IMR-90 (cell line): ENCODE data around the gene APOC1. TPM values are rescaled to one million over a fixed set of nuclear protein-coding genes. Genes with fewer than 3 reads are reported as not detected.

Source experiments
- ATAC-seq: fragments of 200-7000 bp; cut with Tn5 transposase; 2 replicates; pipeline ENCODE4 v1.9.1; 2020; ENCODE audit warnings: low read depth, mild to moderate bottlenecking, moderate library complexity
- BruUV-seq: library from RNA; stranded (reverse); fragments of 400-500 nt; replicated peaks from 2 replicates; lab custom pipeline; 2021; lab: Mats Ljungman, UMichigan
- CTCF ChIA-PET: fragments of 300-600 bp; formaldehyde crosslinking; extraction: SDS; loops from one replicate; lab custom pipeline; 2021; ENCODE audit warnings: antibody characterized with exemption; lab: Yijun Ruan, JAX
- POLR2A ChIA-PET: fragments of 300-600 bp; sonication (Branson Sonifier 250); formaldehyde crosslinking; loops from one replicate; lab custom pipeline; 2022; ENCODE audit warnings: antibody characterized with exemption; ENCODE audit not compliant: unreplicated experiment; lab: Charles Lee
- DNase-seq: peaks from one replicate; pipeline ENCODE4 v3.0.0; 2013
- H2AFZ ChIP-seq: replicated peaks from 2 replicates; pipeline ENCODE3; 2013; ENCODE audit warnings: low read length, mild to moderate bottlenecking; ENCODE audit not compliant: poor library complexity
- H2AK5ac ChIP-seq: 2 replicates; pipeline ENCODE4 v1.6.1; 2013; ENCODE audit warnings: low read depth, low read length, inconsistent platforms
- H2AK9ac ChIP-seq: replicated peaks from 2 replicates; pipeline ENCODE3; 2013; ENCODE audit warnings: mild to moderate bottlenecking, low read depth, low read length, moderate library complexity; ENCODE audit not compliant: poor library complexity
- H2BK120ac ChIP-seq: 2 replicates; pipeline ENCODE4 v1.6.1; 2013; ENCODE audit warnings: low read depth, low read length, inconsistent platforms
- H2BK15ac ChIP-seq: 3 replicates; pipeline ENCODE4 v1.6.1; 2013; ENCODE audit warnings: low read depth, low read length, inconsistent platforms
- H2BK20ac ChIP-seq: 2 replicates; pipeline ENCODE4 v1.6.1; 2013; ENCODE audit warnings: low read depth, mild to moderate bottlenecking, inconsistent platforms, low read length, moderate library complexity
- H2BK5ac ChIP-seq: 2 replicates; pipeline ENCODE4 v1.6.1; 2013; ENCODE audit warnings: mild to moderate bottlenecking, low read depth, low read length, inconsistent platforms; ENCODE audit not compliant: poor library complexity, severe bottlenecking
- H3K14ac ChIP-seq: replicated peaks from 2 replicates; pipeline ENCODE4 v1.6.1; 2013; ENCODE audit warnings: low read depth, low read length, inconsistent platforms
- H3K18ac ChIP-seq: 2 replicates; pipeline ENCODE4 v1.6.1; 2013; ENCODE audit warnings: low read depth, low read length, control low read depth
- H3K23ac ChIP-seq: 2 replicates; pipeline ENCODE4 v1.6.1; 2013; ENCODE audit warnings: low read depth, low read length, inconsistent platforms
- H3K27ac ChIP-seq: 2 replicates; pipeline ENCODE4 v1.5.1; 2013; ENCODE audit warnings: mild to moderate bottlenecking, control low read depth, low read length; ENCODE audit not compliant: insufficient read depth
- H3K27me3 ChIP-seq: 2 replicates; pipeline ENCODE4 v1.6.1; 2013; ENCODE audit warnings: low read length; ENCODE audit not compliant: control insufficient read depth, insufficient read depth
- H3K36me3 ChIP-seq: 2 replicates; pipeline ENCODE4 v1.6.1; 2013; ENCODE audit warnings: low read length, mixed read lengths; ENCODE audit not compliant: control insufficient read depth, insufficient read depth
- H3K4ac ChIP-seq: 2 replicates; pipeline ENCODE4 v1.6.1; 2013; ENCODE audit warnings: low read depth, low read length, inconsistent platforms
- H3K4me1 ChIP-seq: 2 replicates; pipeline ENCODE4 v1.6.1; 2013; ENCODE audit warnings: low read length, mixed read lengths; ENCODE audit not compliant: control insufficient read depth, insufficient read depth
- H3K4me2 ChIP-seq: 2 replicates; pipeline ENCODE4 v1.6.1; 2013; ENCODE audit warnings: low read depth, mild to moderate bottlenecking, control low read depth, low read length, moderate library complexity
- H3K4me3 ChIP-seq: 2 replicates; pipeline ENCODE4 v1.5.1; 2013; ENCODE audit warnings: low read depth, mild to moderate bottlenecking, control low read depth, low read length, moderate library complexity; ENCODE audit not compliant: insufficient read depth
- H3K56ac ChIP-seq: 2 replicates; pipeline ENCODE4 v1.6.1; 2013; ENCODE audit warnings: low read length, inconsistent platforms; ENCODE audit not compliant: insufficient read depth; ENCODE audit errors: extremely low read depth
- H3K79me1 ChIP-seq, 2 experiments: 2 replicates each; pipeline ENCODE4 v1.6.1; 2013; ENCODE audit warnings: low read length in 2 of 2, inconsistent platforms in 1 of 2, low read depth in 1 of 2
- H3K9ac ChIP-seq: 2 replicates; pipeline ENCODE4 v1.6.1; 2013; ENCODE audit warnings: low read depth, low read length, control low read depth
- H3K9me1 ChIP-seq: 2 replicates; pipeline ENCODE4 v1.6.1; 2013; ENCODE audit warnings: low read length, inconsistent platforms; ENCODE audit not compliant: insufficient read depth
- H3K9me3 ChIP-seq: 2 replicates; pipeline ENCODE4 v1.6.1; 2013; ENCODE audit warnings: low read length; ENCODE audit not compliant: control insufficient read depth, insufficient read depth
- H4K20me1 ChIP-seq: 2 replicates; pipeline ENCODE4 v1.6.1; 2013; ENCODE audit warnings: low read length, inconsistent platforms; ENCODE audit not compliant: insufficient read depth
- H4K5ac ChIP-seq: 2 replicates; pipeline ENCODE4 v1.6.1; 2013; ENCODE audit warnings: mild to moderate bottlenecking, low read depth, low read length, control low read depth
- H4K8ac ChIP-seq, 2 experiments: 2 replicates each; pipeline ENCODE4 v1.6.1; 2013; ENCODE audit warnings: low read depth in 2 of 2, low read length in 2 of 2, control low read depth in 1 of 2, inconsistent platforms in 1 of 2
- H4K91ac ChIP-seq: 2 replicates; pipeline ENCODE4 v1.6.1; 2013; ENCODE audit warnings: low read depth, low read length, inconsistent platforms; ENCODE audit not compliant: insufficient read depth
- CHD1 ChIP-seq: IDR thresholded peaks from 2 replicates; pipeline ENCODE4 v1.6.1; 2012; ENCODE audit warnings: low read depth, low read length, improper control_type of control experiment
- POLR2A ChIP-seq: IDR thresholded peaks from 2 replicates; pipeline ENCODE4 v1.6.1; 2012; ENCODE audit warnings: mild to moderate bottlenecking, low read depth, low read length
- RAD21 ChIP-seq: IDR thresholded peaks from 2 replicates; pipeline ENCODE4 v1.6.1; 2012; ENCODE audit warnings: low read length, improper control_type of control experiment
- SMC3 ChIP-seq: fragments of 150-350 bp; IDR thresholded peaks from 2 replicates; pipeline ENCODE4 v1.6.1; 2016; ENCODE audit warnings: low read depth, mild to moderate bottlenecking, antibody characterized with exemption, low read length, moderate library complexity
- WGBS, 2 experiments: methylation state at CpG; one replicate each; pipeline versions ENCODE4 v1.1.5 to v1.1.7; 2013; ENCODE audit warnings: missing lambda C conversion rate in 2 of 2; ENCODE audit not compliant: insufficient read length in 1 of 2; ENCODE audit errors: extremely low coverage in 2 of 2; 5-methylcytosine and 5-hydroxymethylcytosine counted together
- dilution Hi-C: fragments of 300-500 bp; cut with HindIII; formaldehyde crosslinking; loops from one replicate; pipeline ENCODE4 v1.14.3; 2018; ENCODE audit warnings: low sequenced_read_pairs; ENCODE audit not compliant: unreplicated experiment
- in situ Hi-C: fragments of 300-500 bp; cut with MboI; formaldehyde crosslinking; loops from 3 replicates; pipeline ENCODE4 v1.14.3; 2019; ENCODE audit warnings: low sequenced_read_pairs, inconsistent platforms, mixed read lengths
- intact Hi-C: fragments of 100-400 bp; cut with micrococcal nuclease; formaldehyde crosslinking; loops from 2 replicates; pipeline ENCODE4 v1.10.0; 2022
- polyA plus RNA-seq, 3 experiments: library from polyadenylated mRNA; depleted of rRNA; stranded (reverse); fragments of >200 nt; gene quantifications; 2 replicates each; pipeline ENCODE4 v1.2.3, GENCODE V29; 2012; ENCODE audit warnings: low replicate concordance in 1 of 3
- total RNA-seq: library from RNA; depleted of rRNA; stranded (reverse); fragments of >200 nt; gene quantifications from 2 replicates; pipeline ENCODE4 v1.2.3, GENCODE V29; 2012
- TF ChIP-seq, protein P1 (sequence below): conservative IDR thresholded peaks from 2 replicates; pipeline ENCODE4 v1.5.1; 2012; ENCODE audit warnings: mild to moderate bottlenecking, low read depth, low read length, improper control_type of control experiment

The APOC1 gene
- total and polyA plus RNA-seq, 2 of the 4 experiments (the other 2 are of a cell fraction): 1.1 TPM; not detected in 1

DNA sequence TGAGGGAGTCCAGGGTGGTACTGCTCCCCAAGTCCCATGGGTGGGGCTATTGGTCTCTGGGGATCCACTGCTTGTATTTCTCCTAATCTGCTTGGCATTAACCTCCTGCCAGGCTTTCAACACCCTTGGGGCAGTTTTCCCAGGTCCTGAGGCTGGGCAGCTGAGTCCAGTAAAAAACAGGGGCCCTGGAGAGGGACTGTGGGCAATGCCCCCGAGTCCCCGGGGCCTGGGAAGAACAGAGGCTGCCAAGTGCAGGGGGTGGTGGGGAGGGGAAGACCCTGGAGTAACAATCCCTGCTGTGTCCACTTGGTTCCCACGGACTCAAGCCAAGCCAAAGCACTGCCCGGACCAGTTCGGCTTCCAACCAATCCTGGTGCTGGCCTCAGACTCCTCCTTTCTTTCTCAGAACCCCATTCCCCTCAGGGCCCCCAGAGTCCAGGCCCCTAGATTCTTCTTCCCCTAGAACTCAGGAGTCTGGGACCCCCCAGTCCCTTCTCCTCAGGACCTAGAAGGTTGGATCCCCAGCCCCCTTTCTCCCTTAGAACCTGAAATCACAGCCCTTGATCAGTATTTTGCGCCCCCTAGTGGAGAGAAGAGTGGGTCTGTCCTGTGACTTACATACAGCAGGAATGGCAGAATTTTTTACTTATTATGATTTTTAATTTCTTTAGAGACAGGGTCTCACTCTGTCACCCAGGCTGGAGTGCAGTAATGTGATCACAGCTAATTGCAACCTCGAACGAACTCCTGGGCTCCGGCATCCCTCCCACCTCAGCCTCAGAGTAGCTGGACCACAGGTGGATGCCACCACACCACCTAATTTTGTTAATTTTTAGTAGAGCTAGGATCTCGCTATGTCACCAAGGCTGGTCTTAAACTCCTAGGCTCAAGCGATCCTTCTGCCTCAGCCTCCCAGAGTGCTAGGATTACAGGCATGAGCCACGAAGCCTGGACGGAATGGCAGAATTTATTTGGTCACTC is 37.1 kb downstream of the APOC1 start:
- TF ChIP-seq POLR2A (no peak), CHD1 (no peak), SMC3 (peak; percentile 92), RAD21 (peak; percentile 76)
- TF ChIP-seq, protein P1, sequence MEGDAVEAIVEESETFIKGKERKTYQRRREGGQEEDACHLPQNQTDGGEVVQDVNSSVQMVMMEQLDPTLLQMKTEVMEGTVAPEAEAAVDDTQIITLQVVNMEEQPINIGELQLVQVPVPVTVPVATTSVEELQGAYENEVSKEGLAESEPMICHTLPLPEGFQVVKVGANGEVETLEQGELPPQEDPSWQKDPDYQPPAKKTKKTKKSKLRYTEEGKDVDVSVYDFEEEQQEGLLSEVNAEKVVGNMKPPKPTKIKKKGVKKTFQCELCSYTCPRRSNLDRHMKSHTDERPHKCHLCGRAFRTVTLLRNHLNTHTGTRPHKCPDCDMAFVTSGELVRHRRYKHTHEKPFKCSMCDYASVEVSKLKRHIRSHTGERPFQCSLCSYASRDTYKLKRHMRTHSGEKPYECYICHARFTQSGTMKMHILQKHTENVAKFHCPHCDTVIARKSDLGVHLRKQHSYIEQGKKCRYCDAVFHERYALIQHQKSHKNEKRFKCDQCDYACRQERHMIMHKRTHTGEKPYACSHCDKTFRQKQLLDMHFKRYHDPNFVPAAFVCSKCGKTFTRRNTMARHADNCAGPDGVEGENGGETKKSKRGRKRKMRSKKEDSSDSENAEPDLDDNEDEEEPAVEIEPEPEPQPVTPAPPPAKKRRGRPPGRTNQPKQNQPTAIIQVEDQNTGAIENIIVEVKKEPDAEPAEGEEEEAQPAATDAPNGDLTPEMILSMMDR: peak; percentile 82
- no TSS peak for BruUV-seq
- peaks cover 11% of the 10 kb centered on the region for H4K20me1 ChIP-seq
- no peak overlapping the region for H3K27ac ChIP-seq
- H3K9me3 ChIP-seq: no peaks in the 10 kb centered on the region
- H2BK120ac ChIP-seq: no peak overlapping the region
- dilution Hi-C loops: no loop called here
- intact Hi-C loops: loop anchor here (1.0 to 10.0 kb wide), 3 partner anchors 48 to 377 kb away; partner anchors contain the start of gene TOMM40
- H4K5ac ChIP-seq: no peak overlapping the region
- CTCF ChIA-PET: interaction anchor here (0.7 to 1.3 kb wide), 5 partner anchors 40 to 59 kb away, joined by 3 to 10 read pairs (median 4); no protein-coding TSS in a partner anchor
- H3K4me2 ChIP-seq: no peak overlapping the region
- 20% methylated on average over 3 of the region's 13 CpGs; no CpG with 5 or more reads in 1 of the 2 experiments for WGBS, 2 experiments
- no peak overlapping the region for H3K4ac ChIP-seq
- POLR2A ChIA-PET: no interaction called here
- no peak overlapping the region for H2BK5ac ChIP-seq
- H4K91ac ChIP-seq: no peak overlapping the region
- peaks cover 2% of the 10 kb centered on the region; the same call in 1 of the 2 replicates for H3K36me3 ChIP-seq
- H3K14ac ChIP-seq: no peak overlapping the region
- no peak overlapping the region for H2BK15ac ChIP-seq
- in situ Hi-C loops: loop anchor here (5.0 to 10.0 kb wide), 2 partner anchors 39 to 267 kb away; partner anchors contain the start of gene APOC1
- H2AK5ac ChIP-seq: no peak overlapping the region
- H3K27me3 ChIP-seq: no peaks in the 10 kb centered on the region
- no peak overlapping the region for H3K9ac ChIP-seq
- peaks cover 2 to 25% of the 10 kb centered on the region in 2 experiments; a peak in 2 of 4 replicates for H3K79me1 ChIP-seq
- DNase-seq (peak; percentile 82), ATAC-seq (peak; percentile 15; the same call in 1 of the 2 replicates)
- H3K23ac ChIP-seq: no peak overlapping the region
- H2BK20ac ChIP-seq: no peak overlapping the region
- no peak overlapping the region for H3K56ac ChIP-seq
- H3K4me3 ChIP-seq: no peak overlapping the region
- no peak overlapping the region for H4K8ac ChIP-seq
- peak overlapping the region; percentile 23 for H2AK9ac ChIP-seq
- H3K18ac ChIP-seq: no peak overlapping the region
- H3K9me1 ChIP-seq: peaks cover 8% of the 10 kb centered on the region; the same call in 1 of the 2 replicates
- H2AFZ ChIP-seq: peak overlapping the region; percentile 44
- peaks cover 6% of the 10 kb centered on the region for H3K4me1 ChIP-seq
